ENCODE results near the gene NRSN1.

DNA sequence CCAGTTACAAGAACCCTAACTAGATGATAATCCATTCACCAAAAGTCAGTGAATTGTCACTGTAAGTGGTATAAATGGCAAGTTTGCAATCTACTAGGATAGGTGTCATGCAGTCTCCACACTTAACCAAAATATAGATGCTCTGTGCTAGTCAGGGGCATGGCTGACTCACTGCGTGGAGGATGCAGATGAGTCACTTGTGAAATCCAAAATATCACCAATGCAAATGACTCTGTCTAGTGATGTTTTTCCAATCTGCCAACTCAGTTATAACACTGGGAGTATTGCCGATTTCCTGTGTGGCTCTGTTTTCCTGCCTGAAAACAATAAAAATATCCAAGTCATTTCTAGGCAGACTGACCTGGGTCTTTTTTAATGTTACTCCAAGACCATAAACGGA is 47.8 kb upstream of the NRSN1 start:
- TF ChIP-seq, protein P1, sequence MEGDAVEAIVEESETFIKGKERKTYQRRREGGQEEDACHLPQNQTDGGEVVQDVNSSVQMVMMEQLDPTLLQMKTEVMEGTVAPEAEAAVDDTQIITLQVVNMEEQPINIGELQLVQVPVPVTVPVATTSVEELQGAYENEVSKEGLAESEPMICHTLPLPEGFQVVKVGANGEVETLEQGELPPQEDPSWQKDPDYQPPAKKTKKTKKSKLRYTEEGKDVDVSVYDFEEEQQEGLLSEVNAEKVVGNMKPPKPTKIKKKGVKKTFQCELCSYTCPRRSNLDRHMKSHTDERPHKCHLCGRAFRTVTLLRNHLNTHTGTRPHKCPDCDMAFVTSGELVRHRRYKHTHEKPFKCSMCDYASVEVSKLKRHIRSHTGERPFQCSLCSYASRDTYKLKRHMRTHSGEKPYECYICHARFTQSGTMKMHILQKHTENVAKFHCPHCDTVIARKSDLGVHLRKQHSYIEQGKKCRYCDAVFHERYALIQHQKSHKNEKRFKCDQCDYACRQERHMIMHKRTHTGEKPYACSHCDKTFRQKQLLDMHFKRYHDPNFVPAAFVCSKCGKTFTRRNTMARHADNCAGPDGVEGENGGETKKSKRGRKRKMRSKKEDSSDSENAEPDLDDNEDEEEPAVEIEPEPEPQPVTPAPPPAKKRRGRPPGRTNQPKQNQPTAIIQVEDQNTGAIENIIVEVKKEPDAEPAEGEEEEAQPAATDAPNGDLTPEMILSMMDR (IDR thresholded peaks at IDR 0.05) = no peak
- no peak for TF ChIP-seq POLR2A (IDR thresholded peaks at IDR 0.05)

Data from Peyer's patch (tissue), 4 donors.